Activated CD8-positive, alpha-beta T cell treated with anti-CD3 and anti-CD28 coated beads for 36 hours (primary cell): ENCODE measurements around the gene SIGMAR1. TPM values are rescaled to one million over a fixed set of nuclear protein-coding genes. Genes with fewer than 3 reads are reported as not detected.

Source experiments
- ATAC-seq: fragments of 200-7000 bp; cut with Tn5 transposase; one replicate; pipeline ENCODE4 v1.10.0; 2021; ENCODE audit warnings: mild to moderate bottlenecking, moderate library complexity
- CTCF ChIA-PET: fragments of 350-600 bp; sonication (Branson Sonifier 250); formaldehyde crosslinking; loops from one replicate; lab custom pipeline; 2021; ENCODE audit warnings: antibody characterized with exemption; lab: Charles Lee
- POLR2A ChIA-PET: fragments of 350-600 bp; sonication (Branson Sonifier 250); formaldehyde crosslinking; loops from one replicate; lab custom pipeline; 2021; ENCODE audit warnings: antibody characterized with exemption; lab: Charles Lee
- DNase-seq: peaks from one replicate; pipeline ENCODE4 v3.0.0-alpha.2; 2020
- H3K27ac Mint-ChIP-seq: one replicate; pipeline ENCODE4 v1.8.0; 2021; ENCODE audit warnings: mild to moderate bottlenecking, mixed read lengths
- H3K27me3 Mint-ChIP-seq: one replicate; pipeline ENCODE4 v1.8.0; 2021; ENCODE audit warnings: mixed read lengths
- H3K36me3 Mint-ChIP-seq: one replicate; pipeline ENCODE4 v1.8.0; 2021; ENCODE audit warnings: low read depth, mixed read lengths
- H3K4me1 Mint-ChIP-seq: one replicate; pipeline ENCODE4 v1.8.0; 2021; ENCODE audit warnings: low read depth, mixed read lengths
- H3K4me3 Mint-ChIP-seq: one replicate; pipeline ENCODE4 v1.8.0; 2021; ENCODE audit warnings: mild to moderate bottlenecking, moderate library complexity, mixed read lengths
- H3K9me3 Mint-ChIP-seq: one replicate; pipeline ENCODE4 v1.8.0; 2021; ENCODE audit warnings: mixed read lengths
- intact Hi-C: fragments of 100-400 bp; cut with micrococcal nuclease; formaldehyde crosslinking; loops from one replicate; pipeline ENCODE4 v1.10.0; 2022
- total RNA-seq, 2 experiments: library from RNA; stranded (reverse); gene quantifications; one replicate each; pipeline ENCODE4 v1.2.3, GENCODE V29; 2021
- TF ChIP-seq, protein P1 (sequence below): fragments of 200-600 bp; IDR thresholded peaks from one replicate; pipeline ENCODE4 v1.8.0; 2022; ENCODE audit warnings: antibody characterized with exemption, mild to moderate bottlenecking

The SIGMAR1 gene
- total RNA-seq, 2 experiments from 2014 or later = 80.7 to 81.2 TPM

- TF ChIP-seq, protein P1, sequence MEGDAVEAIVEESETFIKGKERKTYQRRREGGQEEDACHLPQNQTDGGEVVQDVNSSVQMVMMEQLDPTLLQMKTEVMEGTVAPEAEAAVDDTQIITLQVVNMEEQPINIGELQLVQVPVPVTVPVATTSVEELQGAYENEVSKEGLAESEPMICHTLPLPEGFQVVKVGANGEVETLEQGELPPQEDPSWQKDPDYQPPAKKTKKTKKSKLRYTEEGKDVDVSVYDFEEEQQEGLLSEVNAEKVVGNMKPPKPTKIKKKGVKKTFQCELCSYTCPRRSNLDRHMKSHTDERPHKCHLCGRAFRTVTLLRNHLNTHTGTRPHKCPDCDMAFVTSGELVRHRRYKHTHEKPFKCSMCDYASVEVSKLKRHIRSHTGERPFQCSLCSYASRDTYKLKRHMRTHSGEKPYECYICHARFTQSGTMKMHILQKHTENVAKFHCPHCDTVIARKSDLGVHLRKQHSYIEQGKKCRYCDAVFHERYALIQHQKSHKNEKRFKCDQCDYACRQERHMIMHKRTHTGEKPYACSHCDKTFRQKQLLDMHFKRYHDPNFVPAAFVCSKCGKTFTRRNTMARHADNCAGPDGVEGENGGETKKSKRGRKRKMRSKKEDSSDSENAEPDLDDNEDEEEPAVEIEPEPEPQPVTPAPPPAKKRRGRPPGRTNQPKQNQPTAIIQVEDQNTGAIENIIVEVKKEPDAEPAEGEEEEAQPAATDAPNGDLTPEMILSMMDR = no peak
- ATAC-seq = no peak
- ChIA-PET CTCF (interaction anchor here (1.1 to 1.2 kb wide), 3 partner anchors 11 to 61 kb away, joined by 3 to 4 read pairs (median 4); no protein-coding TSS in a partner anchor), POLR2A (interaction anchor here (1.4 to 1.6 kb wide), 2 partner anchors 10 to 15 kb away, joined by 3 to 4 read pairs; partner anchors contain the start of genes CCL27 and SIGMAR1)
- DNase-seq = no peak
- intact Hi-C loops = no loop called here
- Mint-ChIP-seq H3K4me3 (no peak overlapping the region), H3K4me1 (peaks cover 26% of the 10 kb centered on the region), H3K27ac (peak overlapping the region; percentile 70), H3K36me3 (peaks cover 25% of the 10 kb centered on the region), H3K9me3 (no peaks in the 10 kb centered on the region), H3K27me3 (no peaks in the 10 kb centered on the region)
Observed at GRCh38 chr9:34652602-34653000, 15.0 kb upstream of the SIGMAR1 start.

DNA sequence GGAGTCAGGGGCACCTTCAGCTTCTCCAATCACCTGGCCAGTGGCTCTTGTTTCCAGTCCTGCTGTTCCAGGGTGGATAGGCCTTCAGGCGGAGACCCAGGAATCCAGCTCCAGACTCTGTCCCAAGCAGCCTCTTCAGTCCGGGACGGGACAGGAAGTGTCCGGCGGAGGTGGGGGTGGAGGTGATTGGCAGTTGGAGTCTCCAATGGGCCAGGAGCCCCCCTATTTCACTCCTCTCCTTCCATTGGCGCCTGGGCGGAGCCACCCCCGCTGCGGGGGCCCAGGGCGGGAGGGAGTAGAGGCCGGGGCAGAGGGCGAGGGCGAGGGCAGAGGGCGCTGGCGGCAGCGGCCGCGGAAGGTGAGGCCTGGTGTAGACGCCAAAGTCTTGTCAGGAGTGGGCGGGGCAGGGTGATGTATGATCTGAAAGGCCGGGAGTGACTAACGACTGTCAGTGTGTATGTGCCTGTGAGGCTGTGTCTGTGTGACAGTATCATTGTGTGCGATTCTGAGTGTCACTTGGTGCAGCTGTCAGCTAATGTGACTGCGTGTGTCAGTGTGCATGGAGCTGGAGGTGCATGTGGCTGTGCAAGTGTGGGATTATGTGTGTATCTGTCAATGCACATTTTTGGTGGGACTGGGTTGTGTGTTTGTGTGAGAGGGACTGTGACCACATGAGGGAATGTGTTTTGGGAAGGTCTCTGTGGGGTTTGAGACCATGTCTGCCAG, 14.5 kb upstream of the SIGMAR1 start, which contains the start of gene IL11RA:
Gene IL11RA (plus strand): TSS at position 310 of the 726 bp plus-strand sequence. CDS start 3,033 bp downstream, outside the sequence.
- no peak within 1 kb of the TSS for H3K4me3 Mint-ChIP-seq
- H3K27me3 Mint-ChIP-seq = no peaks in the 10 kb centered on the region

DNA sequence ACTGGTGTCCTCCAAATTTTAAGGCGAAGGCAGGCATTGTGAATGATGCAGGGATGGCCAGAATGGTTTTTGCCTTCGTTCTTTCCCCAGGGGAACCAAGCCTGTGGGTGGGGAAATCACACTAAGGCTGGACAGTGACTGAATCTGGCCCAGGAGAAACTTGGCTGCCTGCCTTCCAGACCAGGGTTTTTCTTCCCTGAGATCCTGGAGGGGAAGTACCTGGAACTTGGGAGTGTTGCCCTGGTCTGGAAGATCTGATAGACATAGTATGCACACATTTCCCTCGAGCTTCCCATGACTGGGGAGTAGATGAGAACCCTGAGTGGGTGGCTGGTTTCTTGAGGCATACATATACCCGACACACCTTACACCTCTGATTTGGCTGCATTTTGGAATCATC, 13.7 kb upstream of the SIGMAR1 start:
- DNase-seq (no peak), ATAC-seq (no peak)
- CTCF ChIA-PET = interaction anchor here (0.7 to 10.0 kb wide), 2 partner anchors 16 to 51 kb away, joined by 3 to 133 read pairs; partner anchors contain the start of gene SIGMAR1
- H3K27ac Mint-ChIP-seq = no peak overlapping the region
- H3K4me1 Mint-ChIP-seq = peaks cover 30% of the 10 kb centered on the region
- no peak overlapping the region for H3K4me3 Mint-ChIP-seq
- intact Hi-C loops = no loop called here
- H3K9me3 Mint-ChIP-seq = no peaks in the 10 kb centered on the region
- TF ChIP-seq, protein P1 = no peak
- H3K36me3 Mint-ChIP-seq = peaks cover 28% of the 10 kb centered on the region
- POLR2A ChIA-PET = interaction anchor here (1.4 to 2.3 kb wide), 2 partner anchors 9 to 13 kb away, joined by 3 to 8 read pairs; partner anchors contain the start of gene SIGMAR1
- H3K27me3 Mint-ChIP-seq = no peaks in the 10 kb centered on the region

More for the DNA sequence above, 14.5 kb upstream of the SIGMAR1 start, which contains the start of gene IL11RA:
- intact Hi-C loops = no loop called here
- Mint-ChIP-seq H3K36me3 (peaks cover 28% of the 10 kb centered on the region), H3K27ac (peak within 1 kb of the TSS; percentile 70), H3K9me3 (no peaks in the 10 kb centered on the region), H3K4me1 (peaks cover 28% of the 10 kb centered on the region)
- peak; percentile 90 for ATAC-seq
- CTCF ChIA-PET = interaction anchor here (1.1 to 10.0 kb wide), 4 partner anchors 11 to 60 kb away, joined by 3 to 133 read pairs (median 4); partner anchors contain the start of gene SIGMAR1
- TF ChIP-seq, protein P1 = no peak
- POLR2A ChIA-PET = interaction anchor here (1.4 to 2.3 kb wide), 3 partner anchors 8 to 14 kb away, joined by 3 to 8 read pairs (median 4); partner anchors contain the start of genes CCL27 and SIGMAR1
- DNase-seq = peak; percentile 79

DNA sequence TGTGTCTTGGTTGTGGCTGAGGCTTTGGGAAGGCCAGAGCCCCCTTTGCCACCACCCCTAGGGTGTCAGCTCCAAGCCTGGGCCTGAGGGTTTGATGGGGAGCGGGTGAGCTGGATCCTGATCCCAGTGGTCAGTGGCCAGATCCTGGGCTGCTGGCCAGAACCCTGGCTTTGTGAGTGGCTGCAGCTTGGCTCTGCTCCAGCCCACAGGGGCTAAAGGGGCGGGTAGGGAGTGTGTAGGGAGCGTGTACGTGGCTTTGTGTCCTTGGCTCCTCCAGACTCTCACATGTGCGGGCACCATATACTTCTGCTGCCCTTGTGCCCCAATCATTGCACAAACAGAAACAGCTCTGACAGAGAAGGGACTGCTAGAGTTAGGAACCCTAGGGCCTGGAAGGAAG, 13.2 kb upstream of the SIGMAR1 start:
- Mint-ChIP-seq H3K36me3 (peaks cover 28% of the 10 kb centered on the region), H3K27ac (no peak overlapping the region)

More for the DNA sequence above, 13.2 kb upstream of the SIGMAR1 start:
- ChIA-PET CTCF (interaction anchor here (0.7 to 10.0 kb wide), 3 partner anchors 13 to 52 kb away, joined by 3 to 133 read pairs (median 54); partner anchors contain the start of genes CCL27 and SIGMAR1), POLR2A (interaction anchor here (0.7 to 2.3 kb wide), 3 partner anchors 10 to 412 kb away, joined by 3 to 8 read pairs (median 4); partner anchors contain the start of gene SIGMAR1)
- intact Hi-C loops = no loop called here
- H3K4me3 Mint-ChIP-seq = no peak overlapping the region
- H3K27me3 Mint-ChIP-seq = no peaks in the 10 kb centered on the region
- TF ChIP-seq, protein P1 = no peak
- DNase-seq (no peak), ATAC-seq (no peak)
- peaks cover 35% of the 10 kb centered on the region for H3K4me1 Mint-ChIP-seq
- H3K9me3 Mint-ChIP-seq = no peaks in the 10 kb centered on the region
